Chondrocyte (in vitro differentiated cells): ENCODE results near the gene EDN1. TPM values are rescaled to one million over a fixed set of nuclear protein-coding genes. Genes with fewer than 3 reads are reported as not detected.

Experiments used
- DNase-seq: peaks from one replicate; pipeline ENCODE4 v3.0.0; 2021; ENCODE audit warnings: mixed read lengths, low spot score
- H3K27ac Mint-ChIP-seq: one replicate; pipeline ENCODE4 v1.8.0; 2021; ENCODE audit warnings: mild to moderate bottlenecking, moderate library complexity, mixed read lengths; ENCODE audit not compliant: unreplicated experiment
- H3K27me3 Mint-ChIP-seq: 2 replicates; pipeline ENCODE4 v1.8.0; 2021; ENCODE audit warnings: low read depth, mixed read lengths
- H3K36me3 Mint-ChIP-seq: 2 replicates; pipeline ENCODE4 v1.8.0; 2021; ENCODE audit warnings: low read depth, mixed read lengths
- H3K4me1 Mint-ChIP-seq: 2 replicates; pipeline ENCODE4 v1.8.0; 2021; ENCODE audit warnings: low read depth, mild to moderate bottlenecking, mixed read lengths
- H3K4me3 Mint-ChIP-seq: one replicate; pipeline ENCODE4 v1.8.0; 2021; ENCODE audit warnings: mild to moderate bottlenecking, moderate library complexity, mixed read lengths; ENCODE audit not compliant: unreplicated experiment
- H3K9me3 Mint-ChIP-seq: 2 replicates; pipeline ENCODE4 v1.8.0; 2021; ENCODE audit warnings: low read depth, mixed read lengths
- total RNA-seq: library from RNA; stranded (reverse); gene quantifications from 3 replicates; pipeline ENCODE4 v1.2.1, GENCODE V29; 2021
- TF ChIP-seq, protein P1 (sequence below): fragments of 200-600 bp; sonication (generic); IDR thresholded peaks from 2 replicates; pipeline ENCODE4 v1.5.0; 2021; ENCODE audit warnings: antibody characterized with exemption, mild to moderate bottlenecking, moderate library complexity

EDN1 gene
- total RNA-seq, 1 donor from 2014 or later = 16.9 TPM

DNA sequence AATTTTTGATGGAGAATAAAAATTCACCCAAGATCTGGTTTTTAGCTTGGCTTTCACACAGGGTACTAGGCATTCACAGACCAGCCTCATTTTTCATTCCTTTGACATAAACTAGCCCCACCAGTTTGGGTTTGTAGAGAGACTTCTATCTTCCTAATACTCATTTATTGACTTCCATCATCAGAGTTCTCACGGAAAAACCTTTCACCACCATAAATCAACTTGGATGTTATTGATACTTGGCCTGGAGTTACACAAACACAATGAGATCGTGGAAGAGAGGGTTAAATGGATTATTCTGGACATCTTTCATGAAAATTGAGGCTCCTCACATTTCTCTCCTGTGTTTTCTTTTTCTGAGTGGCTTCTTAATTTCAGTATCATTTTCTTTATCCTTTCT lies 26.8 kb upstream of the EDN1 start:
- Mint-ChIP-seq H3K4me1 (peaks cover 14% of the 10 kb centered on the region), H3K27ac (no peak overlapping the region), H3K36me3 (no peaks in the 10 kb centered on the region), H3K9me3 (no peaks in the 10 kb centered on the region), H3K4me3 (no peak overlapping the region), H3K27me3 (no peaks in the 10 kb centered on the region)
- TF ChIP-seq, protein P1, sequence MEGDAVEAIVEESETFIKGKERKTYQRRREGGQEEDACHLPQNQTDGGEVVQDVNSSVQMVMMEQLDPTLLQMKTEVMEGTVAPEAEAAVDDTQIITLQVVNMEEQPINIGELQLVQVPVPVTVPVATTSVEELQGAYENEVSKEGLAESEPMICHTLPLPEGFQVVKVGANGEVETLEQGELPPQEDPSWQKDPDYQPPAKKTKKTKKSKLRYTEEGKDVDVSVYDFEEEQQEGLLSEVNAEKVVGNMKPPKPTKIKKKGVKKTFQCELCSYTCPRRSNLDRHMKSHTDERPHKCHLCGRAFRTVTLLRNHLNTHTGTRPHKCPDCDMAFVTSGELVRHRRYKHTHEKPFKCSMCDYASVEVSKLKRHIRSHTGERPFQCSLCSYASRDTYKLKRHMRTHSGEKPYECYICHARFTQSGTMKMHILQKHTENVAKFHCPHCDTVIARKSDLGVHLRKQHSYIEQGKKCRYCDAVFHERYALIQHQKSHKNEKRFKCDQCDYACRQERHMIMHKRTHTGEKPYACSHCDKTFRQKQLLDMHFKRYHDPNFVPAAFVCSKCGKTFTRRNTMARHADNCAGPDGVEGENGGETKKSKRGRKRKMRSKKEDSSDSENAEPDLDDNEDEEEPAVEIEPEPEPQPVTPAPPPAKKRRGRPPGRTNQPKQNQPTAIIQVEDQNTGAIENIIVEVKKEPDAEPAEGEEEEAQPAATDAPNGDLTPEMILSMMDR = no peak
- DNase-seq = no peak

DNA sequence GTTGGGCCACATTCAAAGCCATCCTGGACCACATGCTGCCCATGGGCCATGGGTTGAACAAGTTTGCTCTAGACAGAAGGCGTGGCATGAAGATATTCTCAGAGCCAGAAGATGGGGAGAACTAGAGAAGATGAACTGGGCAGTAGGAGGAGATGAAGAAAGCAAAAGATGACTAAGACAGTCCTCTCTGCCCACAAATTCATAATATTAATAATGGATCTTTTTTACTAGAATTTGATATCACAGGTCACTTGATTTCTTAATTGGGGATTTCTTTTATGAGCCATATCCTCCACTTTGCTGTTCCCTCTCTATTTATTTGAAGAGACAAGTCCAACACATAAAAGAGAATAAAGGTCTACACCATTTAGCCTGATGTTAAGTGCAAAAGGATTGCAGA lies 25.5 kb upstream of the EDN1 start:
- Mint-ChIP-seq H3K27me3 (no peaks in the 10 kb centered on the region), H3K4me3 (no peak overlapping the region), H3K4me1 (peaks cover 14% of the 10 kb centered on the region), H3K27ac (no peak overlapping the region), H3K36me3 (no peaks in the 10 kb centered on the region), H3K9me3 (no peaks in the 10 kb centered on the region)
- TF ChIP-seq, protein P1 = no peak
- DNase-seq = no peak

DNA sequence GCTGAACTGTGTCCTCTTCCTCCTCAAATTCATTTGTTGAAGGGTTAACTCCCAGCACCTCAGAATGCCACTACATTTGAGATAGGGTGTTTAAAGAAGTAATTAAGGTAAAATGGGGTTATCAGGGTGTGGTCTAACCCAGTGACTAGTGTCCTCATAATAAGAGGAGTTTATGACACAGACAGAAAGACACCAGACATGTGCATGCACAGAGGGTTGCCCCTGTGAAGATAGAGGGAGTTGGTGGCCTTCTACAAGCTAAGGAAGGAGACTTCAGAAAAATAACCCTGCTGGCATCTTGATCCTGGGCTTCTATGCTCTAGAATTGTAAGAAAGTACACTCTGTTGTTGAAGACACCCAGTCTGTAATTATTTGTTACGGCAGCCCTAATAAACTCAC lies 24.9 kb upstream of the EDN1 start:
- no peak overlapping the region for H3K27ac Mint-ChIP-seq
- no peaks in the 10 kb centered on the region for H3K36me3 Mint-ChIP-seq
- DNase-seq = no peak
- no peak overlapping the region for H3K4me3 Mint-ChIP-seq
- H3K9me3 Mint-ChIP-seq = no peaks in the 10 kb centered on the region
- H3K4me1 Mint-ChIP-seq = peaks cover 14% of the 10 kb centered on the region
- TF ChIP-seq, protein P1 = no peak
- H3K27me3 Mint-ChIP-seq = no peaks in the 10 kb centered on the region

DNA sequence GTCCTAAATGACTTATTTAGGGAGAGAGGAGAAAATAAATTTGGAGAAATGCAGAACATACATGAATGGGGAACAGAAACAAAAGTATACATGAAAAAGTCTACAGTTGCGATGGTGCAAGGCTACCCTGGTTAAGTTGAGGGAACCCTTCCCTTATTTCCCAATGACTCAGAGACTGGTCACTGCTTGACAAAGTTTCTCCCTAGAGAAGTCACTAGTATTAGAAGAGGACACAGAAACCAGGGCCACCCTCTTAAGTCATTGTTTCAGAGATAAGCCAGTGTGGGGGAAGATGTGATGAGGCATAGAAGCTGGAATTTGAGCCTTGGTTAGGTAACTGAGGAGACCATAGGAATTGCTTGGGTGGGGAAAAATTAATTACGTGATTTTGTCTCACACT lies 24.4 kb upstream of the EDN1 start:
- TF ChIP-seq, protein P1 = no peak
- peaks cover 17% of the 10 kb centered on the region for H3K4me1 Mint-ChIP-seq
- H3K27ac Mint-ChIP-seq = no peak overlapping the region
- H3K9me3 Mint-ChIP-seq = no peaks in the 10 kb centered on the region
- H3K4me3 Mint-ChIP-seq = no peak overlapping the region
- no peak for DNase-seq
- no peaks in the 10 kb centered on the region for H3K36me3 Mint-ChIP-seq
- H3K27me3 Mint-ChIP-seq = no peaks in the 10 kb centered on the region

DNA sequence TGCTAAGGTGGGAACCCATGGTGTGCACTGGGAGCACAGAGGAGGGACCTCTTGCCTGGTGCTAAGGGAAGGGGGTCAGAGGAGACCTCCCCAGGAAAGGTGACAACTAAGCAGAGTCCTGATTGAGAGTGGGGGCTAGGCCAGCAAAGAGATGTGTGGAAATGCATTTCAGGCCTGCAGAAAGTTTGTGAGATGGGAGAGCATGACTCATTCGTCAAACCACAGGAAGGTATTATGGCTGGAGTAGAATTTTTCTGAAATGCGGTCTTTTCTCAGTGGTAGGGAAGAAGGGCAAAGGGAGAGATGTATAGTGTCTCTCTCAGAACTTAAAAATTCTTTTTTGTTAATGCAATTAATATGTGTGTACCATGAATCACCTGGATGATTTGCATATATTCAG lies 23.6 kb upstream of the EDN1 start:
- Mint-ChIP-seq H3K4me3 (no peak overlapping the region), H3K27ac (peak overlapping the region; percentile 74), H3K4me1 (peaks cover 18% of the 10 kb centered on the region), H3K36me3 (no peaks in the 10 kb centered on the region), H3K9me3 (peaks cover 2% of the 10 kb centered on the region), H3K27me3 (no peaks in the 10 kb centered on the region)
- TF ChIP-seq, protein P1 = no peak
- no peak for DNase-seq
